NCI-H1694 treated with DMSO at 0.1 percent for 48 hours (cell line): ENCODE measurements around the gene ZDHHC24.
"Not testable (repeated sequence)": the region's sequence is repeated elsewhere in the genome, so short reads cannot be mapped to it uniquely, and the experiment has no call there.

ENCODE experiments used
- DNase-seq: peaks from one replicate; lab custom pipeline; 2025; lab: John Stamatoyannopoulos, UW

ZDHHC24 gene

DNA sequence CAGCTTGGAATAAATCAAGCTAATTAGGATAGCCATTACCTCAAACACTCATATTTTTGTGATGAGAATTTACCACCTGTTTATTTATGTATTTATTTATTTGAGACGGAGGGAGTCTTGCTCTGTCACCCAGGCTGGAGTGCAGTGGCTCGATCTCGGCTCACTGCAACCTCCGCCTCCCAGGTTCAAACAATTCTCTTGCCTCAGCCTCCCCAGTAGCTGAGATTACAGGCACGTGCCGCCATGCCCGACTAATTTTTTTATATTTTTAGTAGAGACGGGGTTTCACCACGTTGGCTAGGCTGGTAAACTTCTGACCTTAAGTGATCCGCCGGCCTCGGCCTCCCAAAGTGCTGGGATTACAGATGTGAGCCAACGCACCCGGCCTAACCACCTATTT, 896 bp downstream of the ZDHHC24 start:
- not testable (repeated sequence) for DNase-seq

DNA sequence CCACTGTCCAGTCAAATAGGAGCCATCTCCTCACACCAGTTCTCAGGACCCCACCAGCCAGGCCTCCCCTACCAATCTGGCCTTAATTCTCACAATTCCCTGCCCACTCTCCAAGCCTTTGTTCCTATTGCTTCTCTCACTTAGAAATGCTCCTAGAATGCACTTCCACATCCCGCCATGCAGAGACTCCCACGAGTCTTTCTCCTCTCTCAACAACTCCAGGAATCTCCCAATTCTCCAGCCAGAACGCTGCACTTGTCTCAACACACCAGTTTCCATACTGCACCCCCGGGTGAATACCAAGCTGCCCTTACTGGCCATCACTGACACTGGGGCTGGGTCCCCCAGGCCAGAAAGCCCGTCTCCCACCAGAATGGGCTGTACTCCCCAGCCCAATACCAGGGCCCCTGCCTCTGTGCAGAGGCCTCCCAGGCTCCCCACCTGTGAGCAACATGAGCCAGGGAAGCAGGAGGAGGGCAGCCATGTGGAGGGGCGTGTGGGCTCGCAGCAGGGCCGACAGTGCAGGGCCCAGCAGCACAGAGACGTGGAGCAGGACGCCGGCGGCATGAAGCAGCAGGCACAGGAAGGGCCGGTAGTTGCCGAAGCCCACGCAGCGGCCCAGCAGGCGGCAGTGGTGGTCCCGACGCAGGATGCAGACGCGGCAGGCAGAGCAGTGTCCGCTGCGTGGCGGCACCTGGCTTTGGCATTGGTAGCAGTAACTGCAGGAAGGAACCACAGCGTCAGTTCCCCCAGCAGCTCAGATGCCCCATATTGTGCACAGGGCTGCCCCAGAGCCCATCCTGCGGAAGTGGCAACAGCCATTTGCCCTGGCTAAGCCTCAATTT, 2.4 kb downstream of the ZDHHC24 start:
- DNase-seq: no peak

DNA sequence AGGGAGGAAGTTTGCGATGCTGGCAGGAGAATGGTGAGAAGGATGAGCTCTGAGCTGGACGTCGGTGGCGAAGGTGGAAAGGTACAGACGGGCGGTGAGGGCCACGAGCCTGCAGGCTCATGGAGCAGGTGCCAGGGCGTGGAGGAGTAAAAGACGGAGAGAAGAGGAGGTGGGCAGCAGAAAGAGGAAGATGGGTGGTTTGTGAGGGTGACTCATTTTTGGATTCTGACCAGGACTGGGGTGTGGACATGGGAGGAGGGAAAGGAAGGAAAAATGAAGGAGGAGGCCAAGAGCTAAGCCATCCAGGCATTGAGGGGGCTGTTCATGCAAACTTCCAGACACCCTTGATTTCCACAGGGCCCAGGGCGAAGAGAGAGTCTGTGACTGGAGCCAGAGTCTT, 3.5 kb downstream of the ZDHHC24 start:
- DNase-seq: no peak

DNA sequence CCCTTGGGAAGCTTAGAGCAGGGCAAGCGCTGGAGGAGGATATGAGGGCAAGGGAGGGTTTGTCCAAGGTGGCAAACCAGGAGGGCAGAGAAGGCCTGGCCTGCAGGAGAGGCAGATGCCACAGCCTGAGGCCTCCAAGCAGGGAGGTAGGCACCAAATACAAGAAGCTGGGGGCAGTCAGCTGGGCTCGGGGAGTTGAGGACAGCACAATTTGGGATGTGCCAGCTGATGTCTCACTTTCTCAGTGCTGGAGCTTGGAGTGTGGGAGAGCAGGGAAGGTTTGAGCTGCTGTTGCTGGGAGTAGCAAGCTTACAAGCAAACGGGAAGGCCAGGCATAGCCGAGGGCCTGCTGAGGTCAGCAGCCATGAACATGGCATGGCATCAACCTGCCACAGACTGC, 4.0 kb downstream of the ZDHHC24 start:
- DNase-seq: no peak

DNA sequence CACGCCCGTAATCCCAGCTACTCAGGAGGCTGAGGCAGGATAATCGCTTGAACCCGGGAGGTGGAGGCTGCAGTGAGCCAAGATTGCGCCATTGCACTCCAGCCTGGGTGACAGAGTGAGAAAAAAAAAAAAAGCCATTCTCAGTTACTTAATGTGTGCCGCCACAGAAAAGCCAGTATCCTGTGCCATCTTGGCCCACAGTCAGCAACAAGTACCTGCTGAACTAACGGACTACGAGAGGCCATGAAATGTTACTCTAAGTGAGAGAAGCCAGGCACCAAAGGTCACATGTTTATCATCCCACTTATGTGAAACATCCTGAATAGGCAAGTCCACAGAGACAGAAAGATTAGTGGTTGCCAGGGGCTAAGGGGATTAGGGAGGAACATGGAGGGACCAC, 5.2 kb downstream of the ZDHHC24 start:
- not testable (repeated sequence) for DNase-seq

DNA sequence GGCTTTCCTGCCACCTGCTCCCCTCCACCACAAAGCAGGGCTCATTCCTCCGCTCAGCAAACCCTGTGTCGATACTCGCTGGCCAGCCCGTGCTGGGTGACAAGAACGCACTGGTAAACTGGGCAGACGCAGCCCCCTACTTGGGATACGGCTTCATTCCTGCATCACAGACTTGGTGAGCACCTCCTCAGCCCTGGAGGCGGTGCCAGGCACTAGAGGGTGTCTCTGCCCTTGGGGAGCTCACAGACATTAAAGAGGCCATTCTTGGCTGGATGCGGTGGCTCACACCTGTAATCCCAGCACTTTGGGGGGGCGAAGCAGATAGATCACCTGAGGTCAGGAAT, 6.0 kb downstream of the ZDHHC24 start:
- no peak for DNase-seq

DNA sequence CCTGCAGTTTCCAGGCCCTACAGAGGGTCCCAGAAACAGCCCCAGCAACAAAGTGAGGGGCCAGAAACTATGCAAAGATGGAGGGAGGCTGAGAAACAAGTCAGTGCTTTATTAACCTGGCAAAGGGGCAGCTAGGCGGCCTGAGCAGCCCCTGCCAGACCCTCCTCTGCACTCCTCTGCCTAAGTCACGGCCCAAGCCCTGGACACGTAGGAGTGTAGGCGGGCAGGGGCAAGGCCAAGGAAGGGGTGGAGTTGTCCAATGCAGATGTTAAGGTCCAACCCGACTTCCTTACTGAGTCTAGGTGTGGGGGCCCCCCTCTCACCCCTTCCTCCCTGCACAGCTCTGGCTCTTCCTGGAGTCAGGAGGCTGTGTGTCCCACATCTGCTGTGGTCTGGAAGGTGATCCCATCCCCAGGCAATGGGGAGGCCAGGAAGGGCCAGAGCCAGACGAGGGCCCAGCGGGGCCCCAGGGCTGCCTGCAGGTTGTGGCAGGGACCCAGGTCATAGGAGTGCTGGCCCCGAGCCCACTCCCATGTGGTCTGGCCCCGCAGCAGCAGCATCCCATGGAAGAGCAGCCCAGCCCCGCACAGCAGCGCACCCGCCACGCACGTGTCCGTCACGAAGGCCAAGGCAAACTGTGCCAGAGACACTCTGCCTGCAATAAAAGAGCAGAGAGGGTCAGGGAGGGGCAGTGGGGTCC, 6.5 kb downstream of the ZDHHC24 start:
- no peak for DNase-seq

DNA sequence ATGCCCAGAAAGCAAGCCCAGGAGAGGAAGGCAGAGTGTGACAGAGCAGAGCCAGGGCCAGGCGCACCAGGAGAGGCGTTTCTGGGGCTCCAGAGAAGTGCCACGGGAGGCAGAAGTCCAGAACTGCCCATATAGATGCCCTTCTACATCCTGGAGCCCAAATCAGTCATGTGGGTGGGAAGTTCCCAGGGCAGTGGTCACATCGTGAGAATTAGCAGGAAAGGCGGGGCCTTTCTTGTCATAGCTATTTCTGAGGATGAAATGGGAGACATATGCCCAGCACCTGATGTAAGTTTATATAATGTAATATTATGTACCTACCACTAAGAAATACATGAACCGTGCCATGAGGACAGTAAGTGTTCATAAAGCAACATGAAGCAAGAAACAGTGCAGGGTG, 13.1 kb downstream of the ZDHHC24 start:
- DNase-seq: no peak

DNA sequence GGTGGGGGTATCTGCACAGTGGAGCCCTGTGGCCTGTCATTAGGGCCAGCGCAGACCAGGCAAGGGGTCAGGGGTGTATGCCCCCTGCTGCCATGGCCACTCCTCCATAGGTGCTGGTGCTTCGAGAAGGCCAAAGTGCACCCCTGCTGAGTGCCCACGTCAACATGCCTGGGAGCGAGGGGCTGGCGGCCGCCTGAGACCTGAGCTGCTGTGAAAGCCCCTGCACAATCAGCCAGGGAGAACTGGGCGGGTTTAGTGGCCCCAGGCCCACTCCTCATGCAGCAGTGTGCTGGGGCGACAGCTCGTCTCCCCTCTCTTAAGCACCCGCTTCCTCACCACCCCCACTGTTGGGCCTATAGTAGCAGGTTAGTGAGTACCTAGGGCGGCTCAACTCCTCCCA, 14.0 kb downstream of the ZDHHC24 start:
- DNase-seq: no peak

DNA sequence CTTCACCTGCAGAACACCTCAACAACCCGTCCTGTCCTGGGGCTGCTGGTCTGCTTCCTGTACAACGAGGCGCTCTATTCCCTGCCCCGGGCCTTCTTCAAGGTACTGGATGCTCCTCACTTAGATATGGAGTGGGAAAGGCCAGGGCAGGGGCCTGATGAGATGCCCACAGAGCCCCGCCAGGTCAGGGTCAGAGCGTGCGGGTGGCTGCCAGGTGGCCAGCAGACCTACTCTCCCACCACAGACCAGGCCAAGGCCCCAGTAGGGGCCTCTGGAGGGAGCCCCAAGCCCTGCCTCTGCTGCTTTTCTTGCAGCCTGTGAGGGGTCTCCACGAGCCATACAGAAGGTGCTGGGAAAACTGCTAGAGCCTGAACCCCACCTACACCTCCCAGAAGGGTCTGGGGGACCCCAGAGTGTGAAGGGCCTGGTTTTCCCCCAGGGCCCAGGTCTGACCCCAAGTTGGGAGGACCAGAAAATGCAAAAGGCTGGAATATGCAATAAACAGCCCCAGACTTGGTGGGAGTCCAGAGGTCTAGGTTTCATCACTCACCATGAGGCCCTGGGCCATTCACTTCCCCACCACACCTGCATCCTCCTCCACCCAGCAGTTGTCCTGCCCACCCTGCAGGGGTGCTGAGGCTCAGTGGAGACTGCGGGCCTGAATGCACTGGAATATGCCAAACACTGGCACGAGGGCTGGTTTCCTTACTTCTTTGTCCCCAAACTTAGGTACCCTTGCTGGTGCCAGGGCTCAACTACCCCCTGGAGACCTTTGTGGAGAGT, 14.7 kb downstream of the ZDHHC24 start:
- DNase-seq: no peak

DNA sequence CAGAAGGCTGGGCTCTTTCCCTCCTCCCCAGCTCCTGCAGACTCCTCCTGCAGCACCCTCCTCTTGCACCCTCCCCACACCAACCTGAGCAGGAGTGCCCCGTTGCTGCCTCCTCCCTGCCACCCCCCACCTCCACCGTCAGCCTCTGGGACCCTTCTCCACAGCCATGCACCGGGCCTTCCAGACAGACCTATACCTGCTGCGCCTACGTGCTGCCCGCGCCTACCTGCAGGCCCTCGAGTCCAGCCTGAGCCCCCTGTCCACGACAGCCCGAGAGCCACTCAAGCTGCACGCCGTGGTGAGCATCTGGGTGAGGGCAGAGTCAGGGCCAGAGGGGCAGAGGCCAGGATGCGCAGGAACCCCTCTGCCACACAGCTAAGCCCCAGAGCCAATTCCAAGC, 16.2 kb downstream of the ZDHHC24 start:
- DNase-seq: no peak

DNA sequence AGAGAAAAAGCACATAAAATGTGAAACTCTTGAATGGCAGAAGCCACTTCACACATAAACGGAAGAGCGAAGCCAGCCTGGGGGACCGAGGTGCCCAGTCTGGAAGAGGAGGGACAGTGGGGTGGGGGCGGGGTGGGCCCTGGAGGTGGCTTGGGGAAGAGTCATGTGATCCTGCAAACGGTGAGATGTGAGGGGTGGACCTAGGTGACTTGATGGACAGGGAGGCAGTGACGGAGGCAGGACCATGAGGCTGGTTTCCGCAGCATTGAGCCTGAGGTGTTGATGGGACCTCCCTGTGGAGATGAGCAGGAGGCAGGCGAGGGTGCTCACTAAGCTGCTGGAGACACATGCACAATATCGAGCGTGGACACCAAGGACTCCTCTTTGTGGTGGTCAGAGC, 16.8 kb downstream of the ZDHHC24 start:
- no peak for DNase-seq

DNA sequence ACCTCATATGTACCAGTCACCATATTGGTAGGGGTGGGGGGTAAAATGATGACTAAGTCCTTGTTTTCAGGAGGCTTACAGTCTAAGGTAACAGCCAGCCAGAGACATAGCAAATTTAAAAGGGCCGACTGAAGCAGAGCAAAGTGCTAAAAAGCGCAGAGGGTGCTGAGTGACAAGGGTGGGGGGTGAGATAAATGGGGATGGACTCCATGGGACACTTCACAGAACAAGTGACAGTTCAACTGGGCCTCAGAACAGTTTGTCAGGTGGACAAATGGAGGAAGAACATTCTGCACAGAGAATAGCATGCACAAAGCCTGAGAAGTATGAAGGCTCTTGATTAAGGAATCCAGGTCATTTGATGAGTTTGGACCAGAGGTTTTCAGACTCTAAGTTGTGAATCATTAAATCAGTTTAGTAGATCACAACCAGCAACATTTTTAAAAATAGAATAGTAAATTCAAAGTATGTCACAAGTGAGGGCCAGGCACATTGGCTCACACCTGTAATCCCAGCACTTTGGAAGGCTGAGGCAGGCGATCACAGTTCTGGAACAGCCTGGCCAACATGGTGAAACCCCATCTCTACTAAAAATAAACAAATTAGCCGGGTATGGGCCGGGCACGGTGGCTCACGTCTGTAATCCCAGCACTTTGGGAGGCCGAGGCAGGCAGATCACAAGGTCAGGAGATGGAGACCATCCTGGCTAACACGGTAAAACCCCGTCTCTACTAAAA, 21.4 kb downstream of the ZDHHC24 start:
- no peak for DNase-seq

DNA sequence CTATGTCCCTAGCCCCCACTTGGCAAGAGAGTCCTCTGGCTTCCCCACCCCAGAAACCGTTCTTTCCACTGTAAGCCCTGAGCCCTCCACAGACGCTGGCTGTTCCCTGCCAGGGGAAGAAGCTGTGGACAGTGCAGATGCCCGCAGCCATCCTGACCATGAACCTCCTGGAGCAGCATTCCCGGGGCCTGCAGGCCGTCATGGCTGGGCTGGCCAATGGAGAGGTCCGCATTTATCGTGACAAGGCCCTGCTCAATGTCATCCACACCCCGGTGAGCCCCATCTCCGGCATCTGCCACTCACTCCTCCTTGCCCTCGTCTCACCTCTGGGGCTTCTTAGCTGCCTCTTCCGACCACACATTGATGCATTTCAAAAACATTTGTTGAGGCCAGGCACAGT, 22.2 kb downstream of the ZDHHC24 start:
- no peak for DNase-seq

DNA sequence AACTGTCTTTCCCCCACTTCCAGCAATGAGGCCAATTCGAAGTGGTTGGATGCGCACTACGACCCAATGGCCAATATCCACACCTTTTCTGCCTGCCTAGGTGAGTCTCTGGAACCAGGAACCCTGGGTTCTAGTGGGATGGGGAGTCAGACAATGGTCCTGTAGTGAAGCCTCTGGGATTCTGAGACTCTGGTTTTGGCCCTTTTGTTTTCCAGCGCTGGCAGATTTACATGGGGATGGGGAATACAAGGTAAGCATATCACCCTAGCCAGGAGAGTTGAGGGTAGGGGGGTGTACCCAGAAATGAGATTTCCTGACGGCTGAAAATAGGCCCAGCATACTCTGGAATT, 34.9 kb downstream of the ZDHHC24 start:
- DNase-seq: no peak

DNA sequence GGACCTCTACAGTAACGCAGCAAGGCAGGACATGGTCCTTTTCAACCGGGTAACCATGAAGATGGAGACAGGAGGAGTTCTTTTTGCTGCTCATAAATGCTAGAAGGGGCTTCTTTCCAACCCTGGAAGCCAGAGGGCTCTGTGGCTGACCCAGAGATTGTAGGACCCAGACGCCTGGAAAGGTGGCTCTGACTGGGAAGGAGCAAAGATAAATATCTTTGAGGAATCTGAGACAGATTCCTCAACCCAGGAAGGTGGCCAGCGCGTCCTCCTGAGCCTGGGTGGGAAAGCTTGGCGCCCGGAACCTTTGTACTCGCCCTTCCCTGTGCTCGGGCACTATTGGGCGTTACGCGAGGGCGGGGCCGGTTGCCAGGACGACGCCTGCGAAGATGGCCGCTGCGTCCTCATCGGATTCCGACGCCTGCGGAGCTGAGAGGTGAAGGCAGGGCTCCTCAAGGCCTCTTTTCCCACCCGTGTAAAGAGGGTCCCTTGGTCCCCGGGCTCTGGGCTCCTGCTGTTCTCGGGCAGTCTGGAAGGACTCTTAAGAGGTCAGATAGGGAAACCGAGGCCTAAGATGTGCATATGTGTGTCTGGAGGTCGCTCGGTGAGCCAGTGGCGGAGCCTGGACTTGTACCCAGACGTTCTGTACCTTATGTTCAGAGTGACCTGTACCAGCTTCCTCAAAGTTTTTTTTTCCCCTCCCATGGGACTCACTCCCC, 35.4 kb downstream of the ZDHHC24 start, which contains the start of gene BBS1:
Gene BBS1 (plus strand): TSS at position 365 of the 719 bp plus-strand sequence. CDS start 25 bp downstream, at position 390.
- peak; percentile 35 for DNase-seq

DNA sequence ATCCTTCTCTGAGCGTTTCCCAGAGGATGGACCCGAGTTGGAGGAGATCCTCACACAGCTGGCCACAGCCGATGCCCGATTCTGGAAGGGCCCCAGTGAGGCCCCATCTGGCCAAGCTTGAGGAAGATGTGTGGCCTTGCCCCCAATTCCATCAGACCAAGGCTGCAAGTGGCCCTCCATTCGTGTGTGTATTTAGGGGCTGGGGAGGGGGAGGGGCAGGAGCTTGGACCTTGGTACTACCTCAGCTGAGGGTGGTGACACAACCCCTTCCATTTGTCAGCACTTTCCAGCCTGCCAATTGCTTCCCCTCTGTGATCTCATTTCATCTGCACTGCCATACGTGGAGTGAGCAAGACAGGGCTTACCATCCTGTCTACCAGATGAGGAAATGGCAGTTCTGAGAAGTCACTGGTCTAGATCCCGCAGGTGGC, 36.7 kb downstream of the ZDHHC24 start:
- DNase-seq: no peak

DNA sequence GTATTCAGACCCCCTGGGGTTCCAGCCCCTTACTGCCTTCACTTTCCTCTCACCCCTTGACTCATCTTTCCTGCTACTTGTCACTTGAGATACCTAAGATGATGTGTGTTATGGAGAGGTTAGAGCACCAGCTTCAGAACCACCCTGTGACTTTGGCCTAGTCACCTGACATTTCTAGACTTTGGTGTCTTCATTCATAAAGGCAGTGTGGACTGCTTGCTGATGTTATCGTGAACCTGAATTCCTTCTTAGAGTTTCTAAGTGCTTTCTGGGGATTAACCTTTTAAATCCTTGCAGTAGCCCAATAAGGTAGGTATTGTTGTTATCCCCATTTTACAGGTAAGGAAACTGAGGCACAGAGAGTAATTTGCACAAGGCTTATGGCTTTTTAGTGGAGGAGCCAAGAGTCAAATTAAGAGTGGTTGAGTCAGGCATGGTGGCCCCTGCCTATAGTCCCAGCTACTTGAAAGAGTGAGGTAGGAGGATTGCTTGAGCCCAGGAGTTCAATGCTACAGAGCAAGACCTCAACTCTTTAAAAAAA, 40.5 kb downstream of the ZDHHC24 start:
- DNase-seq: no peak

DNA sequence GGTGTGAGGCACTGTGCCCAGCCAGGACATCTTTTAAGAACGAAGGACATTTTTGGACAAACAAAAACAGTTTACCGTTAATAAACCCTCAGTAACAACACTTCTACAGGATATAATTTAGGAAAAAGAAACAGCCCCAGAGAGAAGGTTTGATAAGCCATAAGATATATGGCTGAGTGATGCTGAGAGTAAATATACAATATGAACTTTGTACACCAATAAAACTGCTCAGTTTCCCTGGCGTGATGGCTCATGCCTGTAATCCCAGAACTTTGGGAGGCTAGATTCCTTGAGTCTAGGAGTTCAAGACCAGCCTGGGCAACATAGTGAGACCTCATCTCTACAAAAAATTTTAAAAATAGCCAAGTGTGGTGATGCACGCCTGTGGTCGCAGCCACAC, 47.3 kb downstream of the ZDHHC24 start:
- no peak for DNase-seq

DNA sequence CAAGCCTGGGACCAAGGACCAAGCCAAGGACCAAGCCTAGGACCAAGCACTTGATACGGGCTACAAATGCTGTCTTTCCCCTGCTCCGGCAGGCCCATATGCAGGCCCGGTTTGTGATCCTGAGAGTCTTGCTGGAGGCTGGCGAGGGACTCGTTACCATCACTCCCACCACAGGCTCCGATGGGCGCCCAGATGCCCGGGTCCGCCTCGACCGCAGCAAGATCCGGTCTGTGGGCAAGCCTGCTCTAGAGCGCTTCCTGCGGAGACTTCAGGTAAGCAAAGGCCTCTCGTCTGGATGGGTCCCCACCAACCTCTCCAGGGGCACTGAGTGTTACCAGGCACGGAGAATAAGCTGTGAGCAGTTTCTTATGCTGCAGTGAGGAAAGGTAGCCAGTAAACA, 48.6 kb downstream of the ZDHHC24 start:
- no peak for DNase-seq

DNA sequence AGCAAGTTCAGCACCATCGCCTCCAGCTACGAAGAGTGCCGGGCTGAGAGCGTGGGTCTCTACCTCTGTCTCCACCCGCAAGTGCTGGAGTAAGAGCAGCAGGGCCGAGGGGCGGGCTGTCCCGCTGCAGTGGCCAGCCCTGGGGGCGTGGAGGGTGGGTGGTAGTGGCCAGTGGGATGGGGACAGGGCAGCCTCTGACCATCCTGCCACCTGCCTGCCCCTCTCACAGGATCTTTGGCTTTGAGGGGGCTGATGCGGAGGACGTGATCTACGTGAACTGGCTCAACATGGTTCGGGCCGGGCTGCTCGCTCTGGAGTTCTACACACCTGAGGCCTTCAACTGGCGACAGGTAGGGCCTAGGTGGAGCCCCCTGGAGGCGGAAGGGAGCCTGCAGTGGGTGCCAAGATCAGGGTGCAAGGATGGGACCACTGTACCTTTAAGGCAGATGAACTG, 50.4 kb downstream of the ZDHHC24 start:
- DNase-seq: no peak
